ENCODE measurements around the gene TRAF4.
A peak's percentile ranks its signal among the peaks of the same experiment; 100 is the strongest.
"Not testable (repeated sequence)": the region's sequence is repeated elsewhere in the genome, so short reads cannot be mapped to it uniquely, and the experiment has no call there.

TRAF4 gene

DNA sequence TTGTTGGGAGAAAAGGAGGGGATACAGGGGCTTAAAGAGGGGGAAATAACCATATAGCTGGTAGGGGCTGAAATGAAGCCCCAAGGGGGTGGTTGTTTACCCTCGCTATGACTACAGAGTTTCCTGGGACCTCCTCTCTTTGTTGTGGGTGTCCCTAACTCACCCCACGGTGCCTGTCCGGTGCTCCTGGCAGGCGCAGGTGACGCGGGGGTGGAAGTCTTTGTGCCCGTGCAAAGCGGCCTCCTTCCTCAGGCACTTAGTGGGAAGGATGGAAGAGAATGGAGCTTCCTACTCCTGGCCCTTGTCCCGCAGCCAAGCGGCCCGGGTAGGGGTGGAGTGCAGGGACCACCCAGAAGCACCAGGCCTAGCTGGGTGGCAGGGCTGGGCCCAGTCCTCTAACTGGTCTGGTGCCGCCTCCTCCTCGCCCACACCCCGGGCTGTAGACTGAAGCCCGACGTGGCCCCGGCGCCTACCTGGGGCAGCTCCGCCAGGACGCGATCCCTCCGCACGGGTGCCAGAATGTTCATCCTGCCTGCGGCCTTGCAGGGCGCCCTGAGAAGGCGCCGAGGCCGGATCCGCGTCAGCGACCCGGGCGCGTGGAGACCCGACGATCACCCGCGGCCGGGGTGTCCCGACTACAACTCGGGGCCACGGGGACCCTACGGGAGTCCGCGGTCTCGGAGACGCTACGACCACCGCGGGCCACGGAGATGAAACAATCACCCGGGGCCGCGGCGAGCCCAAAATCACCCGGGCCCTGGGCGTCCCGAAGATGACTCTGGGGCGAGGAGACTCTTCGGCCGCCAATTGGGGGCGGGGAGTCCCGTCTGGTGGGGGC lies 26.9 kb upstream of the TRAF4 start:
- no peak for DNase-seq

DNA sequence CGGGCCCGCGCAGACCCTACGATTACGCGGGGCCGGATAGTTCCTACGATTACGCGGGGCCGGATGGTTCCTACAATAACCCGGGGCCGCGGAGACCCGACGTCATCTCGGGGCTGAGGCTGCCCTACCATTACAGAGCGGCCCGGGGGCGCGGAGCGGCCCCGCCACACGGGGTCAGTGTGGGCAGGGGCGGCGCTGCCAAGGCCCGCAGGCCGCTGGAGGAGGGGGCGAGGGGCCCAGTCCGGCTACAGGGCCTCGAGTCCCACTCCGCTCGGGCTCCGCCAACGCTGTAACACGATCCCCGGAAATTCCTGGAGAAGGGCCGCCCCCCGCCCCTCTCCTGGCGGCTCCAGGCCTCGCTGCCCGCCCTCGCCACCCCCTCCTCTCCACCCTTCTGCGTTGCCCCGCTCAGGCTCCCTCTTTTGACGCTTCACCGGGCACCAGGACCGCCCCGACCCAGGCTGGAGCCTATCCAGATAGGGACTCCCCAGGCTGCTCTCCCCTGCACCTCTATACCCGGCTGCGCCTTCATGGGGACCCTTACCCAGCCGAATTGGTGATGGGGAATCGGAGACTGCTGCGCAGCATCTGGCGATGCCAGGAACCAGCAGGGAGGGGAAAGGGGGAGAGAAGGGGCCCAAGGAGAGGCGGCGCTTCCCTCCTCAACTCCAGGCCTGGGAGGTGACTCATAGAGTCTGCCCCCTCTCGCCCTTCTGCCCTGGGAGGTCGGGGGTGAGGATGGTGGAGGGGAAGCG lies 26.1 kb upstream of the TRAF4 start, which contains the start of gene RAB34:
RAB34 (minus strand) TSS at position 291 of the 755 bp plus-strand sequence. CDS start 602 bp downstream, outside the sequence.
- peak; percentile 93 for DNase-seq

DNA sequence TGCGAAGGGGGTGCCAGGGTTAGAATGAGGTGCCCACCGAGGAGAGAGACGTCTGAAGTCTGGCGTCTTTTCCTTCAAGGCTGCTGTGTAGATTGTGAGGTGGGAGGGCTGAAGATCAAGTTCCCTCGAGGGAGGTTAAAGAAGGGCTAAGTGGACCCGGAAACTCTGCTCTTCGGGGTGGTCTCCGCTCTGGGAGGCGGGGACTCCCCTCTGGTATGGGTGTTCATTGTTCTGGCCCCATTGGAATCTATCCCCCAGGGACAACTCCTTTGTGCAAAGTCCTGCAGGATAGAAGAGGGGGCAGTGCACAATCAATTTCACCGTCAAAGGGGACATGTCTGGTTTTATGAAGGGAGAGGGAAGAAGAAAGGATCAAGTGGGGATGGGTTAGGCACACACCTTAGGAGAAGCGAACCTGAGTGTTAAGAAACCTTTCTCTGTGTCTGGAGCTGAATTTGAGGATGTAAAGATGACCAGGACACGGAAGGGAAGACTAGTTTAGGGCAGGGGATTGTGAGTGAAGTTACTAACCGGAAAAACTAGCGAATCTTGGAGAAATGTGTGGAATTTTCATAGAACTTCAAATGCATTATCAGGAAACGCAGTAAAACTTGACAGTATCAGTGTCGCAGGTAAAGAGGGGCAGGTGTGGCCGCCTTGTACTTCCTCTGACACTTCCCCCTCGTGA lies 25.3 kb upstream of the TRAF4 start:
- DNase-seq, result no peak

DNA sequence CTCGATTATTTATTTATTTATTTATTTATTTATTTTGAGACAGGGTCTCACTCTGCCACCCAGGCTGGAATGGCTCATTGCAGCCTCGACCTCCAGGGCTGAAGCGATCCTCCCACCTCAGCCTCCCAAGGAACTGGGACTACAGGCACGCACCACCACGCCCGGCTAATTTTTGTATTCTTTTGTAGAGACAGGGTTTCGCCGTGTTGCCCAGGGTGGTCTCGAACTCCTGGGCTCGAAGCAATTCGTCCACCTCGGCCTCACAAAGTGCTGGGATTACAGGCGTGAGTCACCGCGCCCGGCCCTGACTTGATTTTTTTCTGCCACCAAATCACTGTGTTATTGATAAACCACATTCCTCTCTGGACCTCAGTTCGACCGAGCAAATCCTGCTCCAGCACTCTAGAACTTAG lies 24.8 kb upstream of the TRAF4 start:
- DNase-seq, result no peak

DNA sequence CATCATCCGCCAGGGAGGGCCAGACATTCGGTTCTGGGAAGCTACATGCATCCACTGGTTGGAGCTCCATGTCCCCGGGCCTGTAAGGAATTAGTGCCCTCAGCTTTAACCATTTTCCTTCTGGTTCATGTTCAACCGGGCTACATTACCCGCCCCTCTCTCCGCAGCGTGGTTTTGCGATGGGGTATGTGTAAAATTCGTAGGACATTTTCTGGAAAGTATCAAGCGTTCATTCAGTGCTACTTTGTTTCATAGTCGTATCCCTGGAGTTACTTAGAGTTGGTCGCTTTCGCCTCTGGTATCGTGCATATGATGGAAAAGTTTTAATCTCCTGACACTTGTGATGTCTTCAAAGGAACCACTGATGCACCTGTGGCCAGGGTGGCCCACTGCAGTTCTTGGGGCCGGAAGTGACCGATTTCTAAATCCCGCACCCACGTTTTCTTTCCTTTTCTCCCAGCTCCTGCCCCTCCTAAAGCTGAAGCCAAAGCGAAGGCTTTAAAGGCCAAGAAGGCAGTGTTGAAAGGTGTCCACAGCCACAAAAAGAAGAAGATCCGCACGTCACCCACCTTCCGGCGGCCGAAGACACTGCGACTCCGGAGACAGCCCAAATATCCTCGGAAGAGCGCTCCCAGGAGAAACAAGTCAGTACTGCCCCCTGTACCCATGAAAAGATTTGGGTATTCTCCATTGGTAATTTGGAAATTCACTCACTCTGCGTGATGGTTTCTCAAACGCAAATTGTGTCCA lies 23.4 kb upstream of the TRAF4 start:
- no peak for DNase-seq

DNA sequence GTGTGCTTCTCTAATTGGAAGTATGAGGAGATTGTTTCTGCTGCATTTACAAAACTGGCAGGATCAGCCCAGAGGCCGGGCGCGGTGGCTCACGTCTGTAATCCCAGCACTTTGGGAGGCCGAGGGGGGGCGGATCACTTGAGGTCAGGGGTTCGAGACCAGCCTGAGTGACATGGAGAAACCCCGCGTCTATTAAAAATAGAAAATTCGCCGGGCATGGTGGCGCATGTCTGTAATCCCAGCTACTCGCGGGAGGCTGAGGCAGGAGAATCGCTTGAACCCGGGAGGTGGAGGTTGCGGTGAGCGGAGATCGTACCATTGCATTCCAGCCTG lies 22.8 kb upstream of the TRAF4 start:
- DNase-seq, result not testable (repeated sequence)

DNA sequence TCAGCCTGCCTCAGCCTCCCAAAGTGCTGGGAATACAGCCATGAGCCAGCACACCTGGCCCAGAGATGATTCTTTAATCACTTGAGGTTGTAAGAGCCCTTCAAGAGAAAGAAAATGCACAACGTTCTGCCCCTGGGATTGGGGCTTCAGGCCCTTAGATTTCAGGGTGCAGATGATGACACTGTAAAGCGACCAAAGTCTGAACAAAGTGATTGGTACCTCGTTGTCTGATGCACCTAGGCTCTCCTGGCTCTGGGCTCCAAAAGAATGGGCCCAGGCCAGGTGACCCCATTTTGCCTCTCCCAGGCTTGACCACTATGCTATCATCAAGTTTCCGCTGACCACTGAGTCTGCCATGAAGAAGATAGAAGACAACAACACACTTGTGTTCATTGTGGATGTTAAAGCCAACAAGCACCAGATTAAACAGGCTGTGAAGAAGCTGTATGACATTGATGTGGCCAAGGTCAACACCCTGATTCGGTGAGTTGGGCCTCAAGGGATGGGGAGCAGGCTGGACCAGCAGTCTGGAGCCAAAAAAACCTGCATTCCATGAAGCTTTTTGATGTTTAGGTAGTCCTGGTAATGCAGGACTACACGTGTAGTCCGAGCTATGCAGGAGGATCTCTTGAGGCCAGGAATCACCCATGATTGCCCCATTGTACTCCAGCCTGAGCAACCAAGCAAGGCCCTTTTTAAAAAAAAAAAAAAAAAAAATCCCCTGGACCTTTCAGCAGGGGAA lies 21.2 kb upstream of the TRAF4 start:
- no peak for DNase-seq

DNA sequence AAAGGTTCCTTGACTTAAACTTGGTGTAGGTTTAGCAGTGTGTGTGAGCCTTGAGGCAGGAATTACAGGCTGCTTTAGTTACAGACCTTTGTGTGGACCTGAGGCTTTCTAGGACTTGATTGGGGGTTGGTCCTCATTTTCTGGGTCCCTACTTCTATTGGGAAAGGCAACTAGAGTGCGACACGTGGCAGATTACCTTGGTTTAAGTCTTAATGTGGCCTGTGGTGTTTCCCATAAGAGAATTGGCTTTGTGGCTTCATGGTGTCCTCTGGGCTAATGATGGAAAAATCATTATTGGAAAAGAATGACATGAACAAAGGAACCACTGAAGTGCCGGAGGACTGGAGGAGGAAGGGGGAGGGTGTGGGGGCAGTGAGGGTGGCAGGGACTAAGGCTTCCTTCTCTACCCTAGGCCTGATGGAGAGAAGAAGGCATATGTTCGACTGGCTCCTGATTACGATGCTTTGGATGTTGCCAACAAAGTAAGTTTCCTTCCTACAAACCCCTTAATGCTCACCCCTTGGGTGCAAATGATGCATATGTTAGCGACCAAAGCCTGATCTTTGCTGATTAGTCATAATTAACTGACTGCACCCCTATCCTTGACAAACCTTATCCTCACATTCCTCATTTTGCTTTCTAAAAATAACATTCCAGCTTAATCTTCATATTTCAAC lies 20.5 kb upstream of the TRAF4 start:
- DNase-seq, result no peak

DNA sequence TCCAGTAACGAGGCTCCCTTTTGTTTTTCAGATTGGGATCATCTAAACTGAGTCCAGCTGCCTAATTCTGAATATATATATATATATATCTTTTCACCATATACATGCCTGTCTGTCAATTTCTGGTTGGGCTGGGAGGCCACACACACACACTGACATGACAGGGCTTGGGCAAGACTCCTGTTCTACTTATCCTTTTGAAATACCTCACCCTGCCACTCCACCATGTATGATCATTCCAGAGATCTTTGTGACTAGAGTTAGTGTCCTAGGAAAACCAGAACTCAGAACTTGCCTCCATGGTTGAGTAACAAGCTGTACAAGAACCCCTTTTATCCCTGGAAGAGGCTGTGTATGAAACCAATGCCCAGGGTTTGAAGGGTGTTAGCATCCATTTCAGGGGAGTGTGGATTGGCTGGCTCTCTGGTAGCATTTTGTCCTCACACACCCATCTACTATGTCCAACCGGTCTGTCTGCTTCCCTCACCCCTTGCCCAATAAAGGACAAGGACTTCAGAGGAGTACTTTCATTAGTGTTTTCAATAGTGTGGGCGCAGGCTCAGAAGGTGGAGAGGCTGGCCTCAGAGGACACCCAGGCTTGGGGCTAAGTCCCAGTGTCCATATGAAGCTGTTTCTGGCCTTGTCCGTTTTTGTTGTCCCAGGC lies 19.8 kb upstream of the TRAF4 start:
- DNase-seq, result not testable (repeated sequence)

DNA sequence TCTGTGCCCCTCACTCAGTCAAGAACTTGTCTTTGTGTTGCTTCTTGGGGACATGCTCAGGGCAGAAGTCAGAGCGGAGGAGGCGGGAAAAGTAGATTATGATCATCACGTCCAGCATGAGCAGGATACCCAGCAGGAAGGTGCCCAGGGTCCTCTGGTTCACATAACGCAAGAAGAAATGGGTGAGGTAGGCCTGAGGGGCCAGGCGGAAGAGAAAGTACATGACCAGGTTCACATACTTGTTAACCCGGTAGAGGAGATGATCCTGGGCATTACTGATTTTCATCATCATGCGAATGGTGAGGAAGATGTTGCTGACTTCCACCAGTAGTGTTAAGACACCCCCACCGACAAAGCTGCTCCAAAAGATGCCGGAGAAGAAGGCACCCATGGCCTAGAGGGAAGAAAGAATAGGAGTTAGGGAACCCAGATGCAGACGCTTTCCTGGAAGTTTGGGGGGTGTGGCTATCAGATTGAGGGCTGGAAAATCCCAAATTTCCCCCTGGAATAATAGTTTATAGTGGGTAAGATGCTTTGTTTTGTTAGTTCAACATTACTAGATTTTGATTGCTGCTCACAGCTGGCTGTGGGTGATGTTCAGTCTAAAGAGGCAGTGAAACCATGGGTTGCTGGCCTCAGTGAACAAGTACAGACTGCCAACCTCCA lies 19.2 kb upstream of the TRAF4 start:
- no peak for DNase-seq

DNA sequence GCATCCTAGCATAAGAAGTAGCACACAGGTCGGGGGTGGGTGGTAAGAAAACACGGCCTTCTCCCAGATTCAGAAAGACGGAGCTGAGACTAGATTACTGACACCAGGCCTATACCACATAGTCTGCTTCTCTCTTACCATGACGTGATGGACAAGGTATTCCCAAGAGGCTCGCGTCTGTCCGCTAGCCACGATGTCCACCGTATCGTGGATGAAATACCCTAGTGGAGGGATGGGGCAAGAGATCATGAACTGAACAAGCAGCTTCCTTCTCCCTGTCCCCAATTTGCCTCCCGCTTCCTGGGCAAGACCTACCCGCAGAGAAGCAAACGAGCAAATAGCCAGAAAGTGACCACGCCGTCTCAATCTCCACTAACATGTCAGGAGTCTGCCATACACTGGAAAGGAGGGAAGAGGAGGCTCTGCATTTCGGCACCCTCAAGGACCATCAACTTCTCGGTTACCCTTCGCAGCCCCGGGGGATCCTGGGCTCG lies 18.6 kb upstream of the TRAF4 start:
- no peak for DNase-seq

DNA sequence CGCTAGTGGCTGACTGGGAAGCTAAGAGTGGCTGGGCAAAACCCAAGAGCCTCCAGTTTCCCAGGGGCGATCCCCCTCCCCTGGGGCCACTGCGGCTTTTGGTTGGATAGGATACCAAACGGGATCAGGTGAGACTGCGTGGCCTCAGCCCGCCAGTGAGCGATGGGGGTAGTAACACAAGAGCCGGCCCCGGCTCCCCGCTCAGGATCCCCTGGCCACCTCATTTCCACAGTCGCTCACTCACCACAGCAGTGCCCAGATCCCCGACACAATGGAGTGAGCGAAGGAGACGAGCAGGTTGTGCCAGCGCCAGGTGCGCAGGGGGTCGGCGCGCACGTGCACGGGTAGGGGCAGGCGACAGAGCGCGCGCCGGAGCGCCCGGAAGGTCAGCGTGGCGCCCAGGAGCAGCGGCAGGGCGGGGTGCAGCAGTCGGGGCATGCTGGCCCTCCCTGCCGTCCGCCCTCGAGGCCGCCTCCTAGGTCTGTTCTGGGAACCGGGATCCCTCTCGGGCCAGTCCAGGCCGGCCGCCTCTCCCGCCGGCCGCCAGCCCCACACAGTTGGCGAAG lies 18.1 kb upstream of the TRAF4 start:
- DNase-seq, result no peak

DNA sequence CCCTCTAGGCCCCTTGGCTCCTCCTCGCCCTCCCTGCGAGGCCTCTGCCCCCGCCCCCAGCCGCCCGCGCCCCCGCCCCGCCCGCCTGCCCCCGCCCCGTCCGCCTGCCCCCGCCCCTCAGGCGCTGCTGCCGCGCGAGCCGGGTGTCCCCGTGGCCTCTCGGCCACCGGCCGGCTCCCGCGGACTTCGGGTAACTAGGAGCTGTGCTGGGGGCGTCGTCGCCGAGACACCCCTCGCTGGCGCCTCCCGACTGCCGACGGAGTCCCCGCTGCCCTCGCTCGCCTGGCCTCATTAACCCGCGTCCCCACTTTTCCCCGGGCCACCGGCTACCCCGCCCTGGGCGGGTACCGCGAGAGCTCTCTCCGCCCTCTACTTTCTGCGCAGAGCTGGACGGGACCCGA lies 17.6 kb upstream of the TRAF4 start, which contains the start of gene TLCD1:
TLCD1 (minus strand) TSS at position 8 of the 401 bp plus-strand sequence. CDS start 136 bp downstream, outside the sequence.
- DNase-seq, result peak; percentile 68

DNA sequence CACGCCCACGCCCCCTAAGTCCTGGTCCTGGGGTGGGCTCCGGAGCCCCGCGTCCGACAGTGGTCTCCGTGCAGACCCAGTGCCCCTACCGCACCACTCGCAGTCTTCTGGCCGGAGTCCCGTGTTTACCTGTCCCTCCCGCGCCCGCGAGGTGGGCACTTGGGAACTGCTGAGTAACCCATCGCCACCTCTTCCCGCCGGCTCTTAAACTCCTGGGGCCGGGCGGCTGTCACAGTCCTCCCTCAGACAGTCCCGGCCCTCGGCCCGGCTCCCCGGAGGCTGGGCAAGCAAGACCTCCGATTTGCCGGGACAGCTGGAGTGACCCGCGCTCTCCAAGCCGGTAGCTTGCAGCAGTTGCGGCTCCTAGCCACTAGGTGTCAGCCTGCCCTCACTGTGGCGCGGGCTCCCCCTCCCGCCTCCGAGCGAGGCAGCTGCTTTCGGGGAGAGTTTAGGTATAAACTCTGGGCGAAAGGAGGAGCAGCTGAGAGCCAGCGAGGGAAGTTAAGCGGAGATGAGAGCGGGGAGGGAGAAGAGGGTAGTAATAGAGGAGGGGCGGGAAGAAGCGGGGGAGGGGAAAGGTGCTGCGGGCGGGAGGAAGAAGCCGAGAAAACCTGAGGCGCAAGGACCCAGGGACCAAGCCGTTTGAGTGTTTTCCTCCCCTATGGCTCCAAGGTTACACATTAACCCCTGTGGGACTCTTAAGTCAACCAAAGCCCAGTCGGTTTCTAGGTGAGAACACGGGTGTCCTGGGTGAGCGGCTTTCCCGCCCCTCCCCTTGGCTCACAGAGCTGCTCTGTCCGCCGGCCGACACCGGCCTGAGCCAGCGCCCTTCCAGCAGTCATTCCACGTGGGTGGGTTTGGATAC lies 17.0 kb upstream of the TRAF4 start:
- peak; percentile 88 for DNase-seq

DNA sequence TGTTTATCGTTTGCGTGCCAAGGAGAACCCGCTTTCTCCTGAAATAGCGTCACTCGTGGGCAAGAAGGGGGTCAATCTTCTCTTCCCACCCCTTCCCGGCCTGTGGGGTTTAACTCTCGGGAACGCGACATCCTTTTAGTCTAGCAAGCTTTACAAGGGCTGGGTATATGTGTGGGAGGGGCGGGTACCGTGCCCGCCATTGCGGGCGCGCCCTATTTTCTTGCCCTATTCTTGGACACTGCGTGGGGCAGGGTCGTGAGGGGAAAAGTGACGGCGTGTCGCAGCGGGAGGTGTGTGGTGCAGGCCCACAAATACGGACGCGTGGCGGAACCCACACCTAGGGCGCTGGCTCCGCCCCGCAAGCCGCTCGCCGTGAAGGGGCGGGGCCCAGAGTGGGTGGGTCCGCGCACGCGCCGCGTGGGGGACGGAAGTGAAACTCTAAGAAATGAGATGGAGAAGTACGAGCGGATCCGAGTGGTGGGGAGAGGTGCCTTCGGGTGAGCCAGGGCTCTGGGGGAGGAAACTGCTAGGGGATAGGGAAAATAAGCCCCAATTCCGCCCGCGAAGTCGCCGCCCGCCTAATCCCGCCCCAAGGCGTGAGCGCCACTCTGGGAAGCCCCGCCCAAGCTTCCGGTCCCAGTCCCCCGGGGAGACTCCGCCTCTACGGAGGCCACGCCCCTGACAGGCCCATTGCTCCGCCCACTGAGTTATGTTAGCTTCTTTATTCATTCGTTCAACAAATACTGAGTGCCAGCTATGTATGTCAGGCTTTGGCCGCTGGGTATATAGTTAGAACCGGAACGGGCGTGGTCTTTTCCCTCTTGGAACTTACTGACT lies 15.2 kb upstream of the TRAF4 start, which contains the start of gene NEK8:
NEK8 (plus strand) TSS at position 425 of the 837 bp plus-strand sequence; CDS start at position 451, 26 bp downstream.
- DNase-seq, result peak; percentile 91

DNA sequence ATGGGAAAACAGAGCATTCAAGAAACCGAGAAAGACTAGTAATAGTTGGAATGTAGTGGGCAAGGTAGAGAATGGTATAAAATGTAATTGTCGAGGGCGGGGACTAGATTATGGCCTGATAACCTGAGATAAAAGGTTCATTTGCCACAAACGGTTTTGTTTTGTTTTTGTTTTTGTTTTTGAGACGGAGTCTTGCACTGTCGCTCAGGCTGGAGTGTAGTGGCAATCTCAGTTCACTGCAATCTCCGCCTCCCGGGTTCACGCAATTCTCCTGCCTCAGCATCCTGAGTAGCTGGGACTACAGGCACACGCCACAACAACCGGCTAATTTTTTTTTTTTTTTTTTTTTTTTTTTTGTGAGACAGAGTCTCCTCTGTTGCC lies 13.9 kb upstream of the TRAF4 start:
- DNase-seq, result no peak

DNA sequence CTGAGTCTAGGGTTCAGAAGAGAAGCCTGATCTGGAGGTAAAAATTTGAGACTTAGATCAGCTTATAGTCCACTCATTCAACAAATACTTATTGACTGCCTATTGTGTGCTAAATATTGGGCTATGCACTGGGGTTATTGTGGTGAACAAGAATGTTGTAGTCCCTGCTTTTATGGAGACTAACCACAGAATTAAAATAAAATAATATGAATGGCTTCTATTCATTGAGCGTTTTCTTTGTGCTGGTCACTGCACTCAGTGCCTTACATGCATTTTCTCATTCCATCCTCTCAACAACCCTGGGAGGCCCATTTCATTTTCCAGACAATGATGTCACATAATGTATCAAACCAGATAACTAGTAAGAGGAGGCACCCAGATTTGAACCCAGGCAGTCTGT lies 10.5 kb upstream of the TRAF4 start:
- DNase-seq, result no peak

Data from amniotic stem cell (primary cell).